HCT116 (cell line): Measurements from ENCODE around the gene SSX2IP.

Experiments used
- POLR2A ChIP-seq: IDR thresholded peaks from 2 replicates; pipeline ENCODE4 v1.7.0; 2011; ENCODE audit warnings: borderline replicate concordance; ENCODE audit not compliant: insufficient read depth, insufficient read length; ENCODE audit errors: extremely low read depth
- TF ChIP-seq, protein P1 (sequence below), 3 experiments: fragments of 200-600 bp in 1 of 3; sonication (generic) in 1 of 3; IDR thresholded peaks in 2 of 3; conservative IDR thresholded peaks in 1 of 3; 2 replicates each; pipeline ENCODE4 v1.5.1; 2012 to 2017; ENCODE audit warnings: low read depth in 2 of 3, low read length in 2 of 3, antibody characterized with exemption in 1 of 3, borderline replicate concordance in 1 of 3, control low read depth in 1 of 3, mild to moderate bottlenecking in 1 of 3, mixed read lengths in 1 of 3, mixed run types in 1 of 3, moderate library complexity in 1 of 3; ENCODE audit not compliant: insufficient read depth in 1 of 3

GRCh38 chr1:84693005-84693404 is 2.7 kb upstream of the SSX2IP start:
- TF ChIP-seq, protein P1, sequence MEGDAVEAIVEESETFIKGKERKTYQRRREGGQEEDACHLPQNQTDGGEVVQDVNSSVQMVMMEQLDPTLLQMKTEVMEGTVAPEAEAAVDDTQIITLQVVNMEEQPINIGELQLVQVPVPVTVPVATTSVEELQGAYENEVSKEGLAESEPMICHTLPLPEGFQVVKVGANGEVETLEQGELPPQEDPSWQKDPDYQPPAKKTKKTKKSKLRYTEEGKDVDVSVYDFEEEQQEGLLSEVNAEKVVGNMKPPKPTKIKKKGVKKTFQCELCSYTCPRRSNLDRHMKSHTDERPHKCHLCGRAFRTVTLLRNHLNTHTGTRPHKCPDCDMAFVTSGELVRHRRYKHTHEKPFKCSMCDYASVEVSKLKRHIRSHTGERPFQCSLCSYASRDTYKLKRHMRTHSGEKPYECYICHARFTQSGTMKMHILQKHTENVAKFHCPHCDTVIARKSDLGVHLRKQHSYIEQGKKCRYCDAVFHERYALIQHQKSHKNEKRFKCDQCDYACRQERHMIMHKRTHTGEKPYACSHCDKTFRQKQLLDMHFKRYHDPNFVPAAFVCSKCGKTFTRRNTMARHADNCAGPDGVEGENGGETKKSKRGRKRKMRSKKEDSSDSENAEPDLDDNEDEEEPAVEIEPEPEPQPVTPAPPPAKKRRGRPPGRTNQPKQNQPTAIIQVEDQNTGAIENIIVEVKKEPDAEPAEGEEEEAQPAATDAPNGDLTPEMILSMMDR (IDR thresholded peaks at IDR 0.05 in 2 of 3, conservative IDR thresholded peaks at IDR 0.05 in 1 of 3; ENCODE audit: borderline replicate concordance in 1 of 3, insufficient read depth in 1 of 3, low read depth in 2 of 3, low read length in 2 of 3), result no peak
- TF ChIP-seq POLR2A, result no peak
